Measurements from ENCODE around the gene SBNO2.

GRCh38 chr19:1061987-1062386 is 112.1 kb downstream of the SBNO2 start:
- TF ChIP-seq CTCF (IDR thresholded peaks at IDR 0.05; ENCODE audit: low read length) (no peak), EZH2 (optimal IDR thresholded peaks at IDR 0.05; ENCODE audit: low read depth, low read length) (no peak)
